Measurements from ENCODE around the gene TMEM79.

Gene TMEM79

GRCh38 chr1:156284112-156284511 is at the start of gene TMEM79:
Gene TMEM79, plus strand, starts transcription at chr1:156284325. Its CDS starts 902 bp downstream, at chr1:156285227.
- DNase-seq (ENCODE audit: low read depth) = no peak

GRCh38 chr1:156236164-156236563 is 48.0 kb upstream of the TMEM79 start:
- DNase-seq (ENCODE audit: low read depth) = no peak

GRCh38 chr1:156238248-156238647 is 45.9 kb upstream of the TMEM79 start:
- DNase-seq (ENCODE audit: low read depth) = no peak

GRCh38 chr1:156241311-156241811 is 42.8 kb upstream of the TMEM79 start:
- DNase-seq (ENCODE audit: low read depth) = no peak

- no peak for DNase-seq (ENCODE audit: low read depth)
Measured at GRCh38 chr1:156241926-156242325, 42.2 kb upstream of the TMEM79 start, which contains the start of gene BGLAP. Gene BGLAP, plus strand, starts transcription at chr1:156242184. Its CDS starts 48 bp downstream, at chr1:156242232.

- no peak for DNase-seq (ENCODE audit: low read depth)
Measured at GRCh38 chr1:156242738-156243137, 41.4 kb upstream of the TMEM79 start.

GRCh38 chr1:156244126-156244525 is 40.0 kb upstream of the TMEM79 start:
- no peak for DNase-seq (ENCODE audit: low read depth)

GRCh38 chr1:156244712-156245111 is 39.4 kb upstream of the TMEM79 start:
- no peak for DNase-seq (ENCODE audit: low read depth)

GRCh38 chr1:156245451-156246232 is 38.5 kb upstream of the TMEM79 start:
- DNase-seq (ENCODE audit: low read depth) = no peak

- DNase-seq (ENCODE audit: low read depth) = no peak
Measured at GRCh38 chr1:156246241-156246780, 37.8 kb upstream of the TMEM79 start.

GRCh38 chr1:156246781-156247459 is 37.2 kb upstream of the TMEM79 start:
- no peak for DNase-seq (ENCODE audit: low read depth)

GRCh38 chr1:156247460-156248322 is 36.4 kb upstream of the TMEM79 start, which contains the start of gene PAQR6:
Gene PAQR6, minus strand, starts transcription at chr1:156248056. Its CDS starts 1,325 bp downstream, at chr1:156246731.
- no peak for DNase-seq (ENCODE audit: low read depth)

GRCh38 chr1:156248323-156248683 is 35.8 kb upstream of the TMEM79 start:
- no peak for DNase-seq (ENCODE audit: low read depth)

GRCh38 chr1:156249593-156249992 is 34.5 kb upstream of the TMEM79 start:
- no peak for DNase-seq (ENCODE audit: low read depth)

- no peak for DNase-seq (ENCODE audit: low read depth)
Measured at GRCh38 chr1:156251527-156251926, 32.6 kb upstream of the TMEM79 start.

- DNase-seq (ENCODE audit: low read depth) = no peak
Measured at GRCh38 chr1:156253634-156254033, 30.5 kb upstream of the TMEM79 start.

- DNase-seq (ENCODE audit: low read depth) = no peak
Measured at GRCh38 chr1:156257711-156258110, 26.4 kb upstream of the TMEM79 start.

- DNase-seq (ENCODE audit: low read depth) = no peak
Measured at GRCh38 chr1:156258859-156259258, 25.3 kb upstream of the TMEM79 start.

- no peak for DNase-seq (ENCODE audit: low read depth)
Measured at GRCh38 chr1:156259805-156260204, 24.3 kb upstream of the TMEM79 start.

- no peak for DNase-seq (ENCODE audit: low read depth)
Measured at GRCh38 chr1:156260896-156261295, 23.2 kb upstream of the TMEM79 start.

- DNase-seq (ENCODE audit: low read depth) = peak; percentile 88
Measured at GRCh38 chr1:156262461-156263287, 21.5 kb upstream of the TMEM79 start.

Data from GM04503 (cell line).